ENCODE data around the gene TCL1B.
"Not testable (repeated sequence)": the region's sequence is repeated elsewhere in the genome, so short reads cannot be mapped to it uniquely, and the experiment has no call there.

Gene TCL1B

GRCh38 chr14:95707327-95707726, 21.1 kb downstream of the TCL1B start:
- no peak for DNase-seq

GRCh38 chr14:95710106-95710505, 23.9 kb downstream of the TCL1B start:
- DNase-seq: no peak

GRCh38 chr14:95711476-95712176, 25.4 kb downstream of the TCL1B start:
- no peak for DNase-seq

GRCh38 chr14:95712398-95712797, 26.2 kb downstream of the TCL1B start:
- no peak for DNase-seq

GRCh38 chr14:95713596-95714371, 27.6 kb downstream of the TCL1B start, which contains the start of gene TCL1A:
Gene TCL1A, minus strand, starts transcription at chr14:95714125. Its CDS starts 59 bp downstream, at chr14:95714066.
- no peak for DNase-seq

- DNase-seq: no peak
Observed at GRCh38 chr14:95722525-95723190, 36.4 kb downstream of the TCL1B start.

- DNase-seq: no peak
Observed at GRCh38 chr14:95725685-95726336, 39.6 kb downstream of the TCL1B start.

- no peak for DNase-seq
Observed at GRCh38 chr14:95727056-95727700, 41.0 kb downstream of the TCL1B start.

GRCh38 chr14:95729402-95730028, 43.3 kb downstream of the TCL1B start:
- not testable (repeated sequence) for DNase-seq

- DNase-seq: no peak
Observed at GRCh38 chr14:95730126-95730525, 43.9 kb downstream of the TCL1B start.

GRCh38 chr14:95733212-95733611, 47.0 kb downstream of the TCL1B start:
- no peak for DNase-seq

GRCh38 chr14:95739356-95739755, 53.1 kb downstream of the TCL1B start:
- DNase-seq: no peak

- DNase-seq: peak; percentile 97
Observed at GRCh38 chr14:95741038-95741490, 54.8 kb downstream of the TCL1B start.

GRCh38 chr14:95741781-95742180, 55.6 kb downstream of the TCL1B start:
- DNase-seq: no peak

All from DMS79 treated with DMSO at 0.1 percent for 48 hours (cell line).